HL-60 (cell line): ENCODE data around the gene NR3C1.

ENCODE experiments used
- DNase-seq, 2 experiments: peaks; one replicate each; pipeline ENCODE4 v3.0.0-alpha.2; 2010 to 2020; ENCODE audit warnings: low read depth in 1 of 2, low spot score in 1 of 2
- H3K27ac ChIP-seq: fragments of 250-450 bp; sonication (Bioruptor Pico); replicated peaks from 2 replicates; pipeline ENCODE4 v1.5.1; 2020; ENCODE audit warnings: mild to moderate bottlenecking, moderate library complexity
- H3K27me3 ChIP-seq: fragments of 250-450 bp; sonication (Bioruptor Pico); 2 replicates; pipeline ENCODE4 v1.5.1; 2021; ENCODE audit warnings: mild to moderate bottlenecking, moderate library complexity; ENCODE audit not compliant: insufficient read depth, poor library complexity, severe bottlenecking
- H3K4me3 ChIP-seq: replicated peaks from 2 replicates; pipeline ENCODE4 v1.5.1; 2011; ENCODE audit warnings: mild to moderate bottlenecking, control low read depth, low read length; ENCODE audit not compliant: insufficient read depth
- CTCF ChIP-seq: IDR thresholded peaks from one replicate; pipeline ENCODE4 v1.5.1; 2011; ENCODE audit warnings: low read length, control low read depth, inconsistent platforms; ENCODE audit not compliant: insufficient read depth
- GABPA ChIP-seq: IDR thresholded peaks from 2 replicates; pipeline ENCODE4 v1.6.1; 2012; ENCODE audit warnings: low read depth
- POLR2AphosphoS5 ChIP-seq: IDR thresholded peaks from 2 replicates; pipeline ENCODE4 v1.6.1; 2012; ENCODE audit warnings: low read depth
- REST ChIP-seq: IDR thresholded peaks from 2 replicates; pipeline ENCODE4 v1.6.1; 2012; ENCODE audit warnings: low read depth; ENCODE audit not compliant: insufficient replicate concordance
- SPI1 ChIP-seq: IDR thresholded peaks from 2 replicates; pipeline ENCODE4 v1.6.1; 2012; ENCODE audit warnings: low read depth, mild to moderate bottlenecking, borderline replicate concordance

NR3C1 gene

GRCh38 chr5:143247134-143247815 lies 156.2 kb downstream of the NR3C1 start:
- H3K27me3 ChIP-seq, result no peaks in the 10 kb centered on the region
- H3K27ac ChIP-seq, result no peak overlapping the region

GRCh38 chr5:143245929-143246561 lies 157.4 kb downstream of the NR3C1 start:
- DNase-seq, result no peak
- no peak overlapping the region for H3K27ac ChIP-seq

More at GRCh38 chr5:143247134-143247815, 156.2 kb downstream of the NR3C1 start:
- no peak for TF ChIP-seq GABPA
- TF ChIP-seq SPI1, result no peak
- no peak for DNase-seq
- no peak overlapping the region for H3K4me3 ChIP-seq

GRCh38 chr5:143244990-143245389 lies 158.5 kb downstream of the NR3C1 start:
- no peak for TF ChIP-seq CTCF
- TF ChIP-seq GABPA, result no peak
- no peak for TF ChIP-seq REST
- no peak for TF ChIP-seq SPI1
- TF ChIP-seq POLR2AphosphoS5, result no peak
- no peak for DNase-seq
- Histone ChIP-seq H3K4me3 (no peak overlapping the region), H3K27ac (no peak overlapping the region), H3K27me3 (no peaks in the 10 kb centered on the region)

More at GRCh38 chr5:143245929-143246561, 157.4 kb downstream of the NR3C1 start:
- Histone ChIP-seq H3K27me3 (no peaks in the 10 kb centered on the region), H3K4me3 (no peak overlapping the region)
- no peak for TF ChIP-seq REST
- TF ChIP-seq GABPA, result no peak
- TF ChIP-seq CTCF, result no peak
- no peak for TF ChIP-seq POLR2AphosphoS5
- TF ChIP-seq SPI1, result no peak

- H3K27ac ChIP-seq, result no peak overlapping the region
- no peaks in the 10 kb centered on the region for H3K27me3 ChIP-seq
- no peak for DNase-seq
- TF ChIP-seq REST (no peak), SPI1 (no peak), GABPA (no peak), POLR2AphosphoS5 (no peak), CTCF (no peak)
- no peak overlapping the region for H3K4me3 ChIP-seq
Measured at GRCh38 chr5:143244000-143244736, 159.3 kb downstream of the NR3C1 start.
